Measurements from ENCODE around the gene PDZRN3. TPM values are rescaled to one million over a fixed set of nuclear protein-coding genes. Genes with fewer than 3 reads are reported as not detected.

Gene PDZRN3
- total RNA-seq, 1 experiment from 2014 or later, result 0.24 TPM

DNA sequence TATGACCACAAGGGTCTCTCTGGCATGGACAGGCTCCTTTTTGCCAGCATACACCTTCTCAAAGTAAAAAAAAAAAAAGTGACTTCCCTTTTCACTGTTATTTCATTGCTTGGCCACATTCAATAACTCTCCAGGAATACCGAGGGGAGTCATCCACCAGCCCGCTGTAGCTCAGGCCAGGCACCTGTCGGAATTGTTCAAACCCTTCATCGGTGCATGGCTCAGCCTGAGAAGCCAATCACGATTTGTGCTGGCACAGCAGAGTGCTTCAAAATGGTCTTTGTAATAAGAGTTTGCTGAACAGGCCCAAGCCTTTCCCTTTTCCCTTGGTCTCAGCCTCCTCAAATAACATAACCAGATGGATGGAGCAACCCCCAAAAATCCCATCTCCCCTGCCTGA, 145.4 kb downstream of the PDZRN3 start:
- ChIA-PET POLR2A (ENCODE audit: low non-redundant PET) (no interaction called here), CTCF (no interaction called here)
- intact Hi-C loops (cut with micrococcal nuclease; ENCODE audit: unreplicated experiment), result no loop called here
- H3K36me3 ChIP-seq (ENCODE audit: insufficient read depth, low read length, poor library complexity, severe bottlenecking), result no peaks in the 10 kb centered on the region
- DNase-seq (ENCODE audit: low spot score), result no peak
- H3K27me3 ChIP-seq (replicated peaks; ENCODE audit: insufficient read depth, low read depth, low read length, poor library complexity), result no peaks in the 10 kb centered on the region
- H3K27ac ChIP-seq (ENCODE audit: low read depth, low read length, poor library complexity, severe bottlenecking), result no peak overlapping the region
- no peak for TF ChIP-seq CTCF (conservative IDR thresholded peaks at IDR 0.05; ENCODE audit: low read depth, low read length)
- no peak for TF ChIP-seq EZH2 (IDR thresholded peaks at IDR 0.05; ENCODE audit: borderline replicate concordance, low read depth, low read length, poor library complexity, severe bottlenecking)
- no peak overlapping the region for H3K4me3 ChIP-seq (ENCODE audit: low read depth, low read length, poor library complexity, severe bottlenecking)
- BruUV-seq (replicated peaks), result no TSS peak
- no peaks in the 10 kb centered on the region for H3K9me3 ChIP-seq (ENCODE audit: low read depth, low read length, poor library complexity, severe bottlenecking)
- H3K4me1 ChIP-seq (ENCODE audit: insufficient read depth, low read length, poor library complexity, severe bottlenecking), result no peaks in the 10 kb centered on the region

GRCh38 chr3:73478858-73479257, 145.9 kb downstream of the PDZRN3 start:
- ChIA-PET POLR2A (ENCODE audit: low non-redundant PET) (no interaction called here), CTCF (no interaction called here)
- no TSS peak for BruUV-seq (replicated peaks)
- Histone ChIP-seq H3K27me3 (replicated peaks; ENCODE audit: insufficient read depth, low read depth, low read length, poor library complexity) (no peaks in the 10 kb centered on the region), H3K4me1 (ENCODE audit: insufficient read depth, low read length, poor library complexity, severe bottlenecking) (no peaks in the 10 kb centered on the region), H3K27ac (ENCODE audit: low read depth, low read length, poor library complexity, severe bottlenecking) (no peak overlapping the region), H3K36me3 (ENCODE audit: insufficient read depth, low read length, poor library complexity, severe bottlenecking) (no peaks in the 10 kb centered on the region), H3K9me3 (ENCODE audit: low read depth, low read length, poor library complexity, severe bottlenecking) (no peaks in the 10 kb centered on the region), H3K4me3 (ENCODE audit: low read depth, low read length, poor library complexity, severe bottlenecking) (no peak overlapping the region)
- no peak for TF ChIP-seq EZH2 (IDR thresholded peaks at IDR 0.05; ENCODE audit: borderline replicate concordance, low read depth, low read length, poor library complexity, severe bottlenecking)
- no peak for TF ChIP-seq CTCF (conservative IDR thresholded peaks at IDR 0.05; ENCODE audit: low read depth, low read length)
- DNase-seq (ENCODE audit: low spot score), result no peak
- intact Hi-C loops (cut with micrococcal nuclease; ENCODE audit: unreplicated experiment), result no loop called here

DNA sequence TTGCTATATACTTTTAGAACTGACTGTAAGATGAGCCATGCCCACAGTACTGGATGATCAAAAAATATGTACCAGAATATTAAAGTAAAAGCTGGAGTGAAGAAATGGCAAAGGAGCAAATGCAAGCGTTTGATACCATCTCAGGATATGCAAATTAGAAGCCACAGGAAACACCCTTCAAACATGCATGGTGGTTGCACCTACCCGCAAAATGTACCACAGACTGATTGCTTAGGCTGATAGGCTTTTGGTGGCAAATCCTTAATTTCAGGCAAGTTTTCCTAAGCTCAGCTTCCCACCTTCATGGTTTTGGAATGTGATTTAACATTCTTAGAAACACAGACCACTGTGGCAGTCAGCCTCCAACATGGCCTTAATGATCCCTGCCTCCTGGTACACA, 149.0 kb downstream of the PDZRN3 start:
- POLR2A ChIA-PET (ENCODE audit: low non-redundant PET), result no interaction called here
- H3K27ac ChIP-seq (ENCODE audit: low read depth, low read length, poor library complexity, severe bottlenecking), result no peak overlapping the region
- DNase-seq (ENCODE audit: low spot score), result no peak
- TF ChIP-seq CTCF (conservative IDR thresholded peaks at IDR 0.05; ENCODE audit: low read depth, low read length), result no peak
- TF ChIP-seq EZH2 (IDR thresholded peaks at IDR 0.05; ENCODE audit: borderline replicate concordance, low read depth, low read length, poor library complexity, severe bottlenecking), result no peak
- no peaks in the 10 kb centered on the region for H3K27me3 ChIP-seq (replicated peaks; ENCODE audit: insufficient read depth, low read depth, low read length, poor library complexity)
- no peak overlapping the region for H3K4me3 ChIP-seq (ENCODE audit: low read depth, low read length, poor library complexity, severe bottlenecking)
- H3K9me3 ChIP-seq (ENCODE audit: low read depth, low read length, poor library complexity, severe bottlenecking), result no peaks in the 10 kb centered on the region
- H3K36me3 ChIP-seq (ENCODE audit: insufficient read depth, low read length, poor library complexity, severe bottlenecking), result no peaks in the 10 kb centered on the region
- CTCF ChIA-PET, result no interaction called here
- no TSS peak for BruUV-seq (replicated peaks)
- intact Hi-C loops (cut with micrococcal nuclease; ENCODE audit: unreplicated experiment), result no loop called here
- no peaks in the 10 kb centered on the region for H3K4me1 ChIP-seq (ENCODE audit: insufficient read depth, low read length, poor library complexity, severe bottlenecking)

Measured in A673 (cell line).